Left lobe of liver (tissue), 2 donors: Measurements from ENCODE around the gene KRT36. TPM values are rescaled to one million over a fixed set of nuclear protein-coding genes. Genes with fewer than 3 reads are reported as not detected.

ENCODE experiments used
- ATAC-seq: fragments of 200-7000 bp; cut with Tn5 transposase; one replicate; pipeline ENCODE4 v1.9.1; 2020; ENCODE audit warnings: mild to moderate bottlenecking, moderate library complexity
- DNase-seq: peaks from one replicate; pipeline ENCODE4 v3.0.0-alpha.2; 2020; ENCODE audit warnings: low spot score
- total RNA-seq: library from RNA; stranded (reverse); gene quantifications from one replicate; pipeline ENCODE4 v1.2.1, GENCODE V29; 2021
- donor health status: DM: no; HTN: no; CAD: no; lungs with moderate emphysema.
- donor health status: DM: no; HTN: yes; CAD: no.

KRT36 gene
- total RNA-seq, 1 donor from 2014 or later, result not detected

DNA sequence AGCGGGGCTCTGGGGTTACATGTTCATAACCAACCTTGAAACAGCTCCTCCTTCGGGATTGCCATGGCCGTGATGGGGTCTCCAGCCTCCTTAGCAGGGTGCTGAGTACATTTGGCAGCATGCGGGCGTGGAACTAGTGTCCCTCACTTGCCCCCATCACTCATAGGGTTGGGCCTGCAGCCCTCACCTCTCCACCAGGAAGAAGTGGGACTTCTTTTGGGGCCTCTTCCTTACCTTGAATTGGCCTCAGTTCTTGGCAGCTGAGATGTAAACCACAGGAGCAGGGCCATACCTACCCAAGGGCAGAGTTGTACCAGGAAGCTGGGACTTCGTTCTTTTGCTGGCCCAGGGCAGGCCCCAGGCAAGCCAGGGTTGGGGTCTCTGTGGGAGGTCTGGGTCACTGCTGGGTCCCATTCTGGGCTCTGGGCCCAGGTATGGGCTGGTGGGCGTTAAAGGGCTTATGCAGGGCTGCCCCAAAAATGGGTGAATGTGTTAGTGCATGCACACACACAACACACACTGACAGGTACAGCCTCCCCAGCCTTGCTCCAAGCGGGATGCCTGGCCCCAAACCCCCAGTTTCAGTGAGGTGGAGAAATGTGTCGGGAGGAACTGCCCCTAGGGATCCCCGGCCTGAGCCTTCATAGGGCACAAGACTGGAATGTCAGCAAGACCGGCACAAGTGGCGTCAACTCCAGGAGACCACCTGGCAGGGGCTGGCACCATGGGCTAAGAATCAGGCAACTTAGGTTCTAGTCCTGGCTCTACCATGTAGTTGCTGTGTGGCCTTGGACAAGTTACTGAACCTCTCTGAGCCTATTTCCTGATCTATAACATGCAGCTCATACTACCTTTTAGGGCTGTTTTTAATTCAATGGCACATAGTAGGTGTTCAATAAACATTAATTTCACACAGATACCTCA is 32.9 kb upstream of the KRT36 start:
- ATAC-seq, result no peak
- DNase-seq, result no peak

GRCh38 chr17:41521574-41522261 is 32.0 kb upstream of the KRT36 start:
- DNase-seq, result no peak
- peak; percentile 18 for ATAC-seq

DNA sequence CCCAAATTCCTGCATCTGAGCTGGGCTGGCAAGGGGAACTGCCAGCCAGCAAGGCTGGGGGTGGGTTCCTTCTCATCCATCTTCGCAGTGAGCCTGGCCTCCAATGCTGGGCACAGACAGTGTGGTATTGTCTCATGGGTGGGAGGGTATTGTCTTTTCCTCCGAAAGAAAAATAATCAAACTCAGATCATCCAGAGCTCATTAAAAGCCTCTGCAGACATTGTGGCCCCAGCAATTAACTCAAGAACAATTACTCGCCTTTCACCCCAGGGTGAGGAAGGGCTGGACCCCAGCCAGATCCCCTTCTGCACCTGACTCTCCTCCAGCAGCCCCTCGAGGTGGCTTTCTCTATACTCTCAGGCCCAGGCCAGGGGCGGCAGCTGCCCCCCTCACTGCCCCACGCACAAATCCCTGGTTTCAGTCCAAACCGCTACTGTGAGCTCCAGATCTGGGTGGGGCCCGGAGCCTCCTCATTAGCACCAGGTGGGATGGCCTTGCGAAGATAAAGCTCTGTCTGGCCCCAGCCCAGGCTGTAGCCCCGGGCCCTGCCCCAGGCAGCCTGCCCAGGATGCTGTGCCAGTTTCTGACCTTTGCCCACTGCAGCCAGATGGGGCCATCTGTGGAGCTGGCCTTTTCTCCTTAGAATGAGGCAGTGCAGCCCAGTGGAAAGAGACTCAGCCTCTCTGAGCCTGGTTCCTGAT is 31.3 kb upstream of the KRT36 start:
- DNase-seq (no peak), ATAC-seq (no peak)

DNA sequence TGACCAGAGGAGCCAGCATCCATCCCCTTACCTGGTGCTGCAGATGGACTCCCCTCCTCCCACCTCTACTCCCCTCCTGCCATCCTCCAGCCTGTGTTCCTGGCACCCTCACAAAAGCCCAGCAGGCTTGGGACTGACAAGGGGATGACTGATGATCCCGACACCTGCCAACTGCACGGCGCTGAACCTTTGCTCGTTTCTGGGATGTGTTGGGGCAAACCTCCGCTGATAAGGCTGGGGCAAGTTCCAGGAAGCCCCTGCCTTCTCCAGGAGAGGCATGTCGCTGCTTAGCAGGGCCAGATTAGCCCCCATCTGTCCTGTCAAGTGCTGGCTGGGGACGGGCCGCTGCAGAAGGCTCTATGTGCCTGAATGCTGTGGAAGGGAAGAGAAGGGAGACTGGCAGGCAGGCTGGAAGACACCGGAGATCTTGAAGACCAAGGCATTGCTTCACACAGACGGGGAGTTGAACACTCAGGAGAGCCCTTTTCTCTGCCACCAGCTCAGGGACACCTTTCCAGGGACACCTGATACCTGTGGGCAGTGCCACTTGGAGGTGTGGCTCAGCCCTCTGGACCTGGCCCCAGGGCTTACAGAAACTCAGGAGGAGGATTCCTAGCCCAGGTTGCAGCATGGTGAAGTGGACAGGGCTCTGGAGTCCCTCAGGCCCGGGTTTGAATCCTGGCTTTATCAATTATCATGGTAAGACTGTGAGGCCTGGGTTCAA is 30.0 kb upstream of the KRT36 start:
- no peak for DNase-seq
- no peak for ATAC-seq

DNA sequence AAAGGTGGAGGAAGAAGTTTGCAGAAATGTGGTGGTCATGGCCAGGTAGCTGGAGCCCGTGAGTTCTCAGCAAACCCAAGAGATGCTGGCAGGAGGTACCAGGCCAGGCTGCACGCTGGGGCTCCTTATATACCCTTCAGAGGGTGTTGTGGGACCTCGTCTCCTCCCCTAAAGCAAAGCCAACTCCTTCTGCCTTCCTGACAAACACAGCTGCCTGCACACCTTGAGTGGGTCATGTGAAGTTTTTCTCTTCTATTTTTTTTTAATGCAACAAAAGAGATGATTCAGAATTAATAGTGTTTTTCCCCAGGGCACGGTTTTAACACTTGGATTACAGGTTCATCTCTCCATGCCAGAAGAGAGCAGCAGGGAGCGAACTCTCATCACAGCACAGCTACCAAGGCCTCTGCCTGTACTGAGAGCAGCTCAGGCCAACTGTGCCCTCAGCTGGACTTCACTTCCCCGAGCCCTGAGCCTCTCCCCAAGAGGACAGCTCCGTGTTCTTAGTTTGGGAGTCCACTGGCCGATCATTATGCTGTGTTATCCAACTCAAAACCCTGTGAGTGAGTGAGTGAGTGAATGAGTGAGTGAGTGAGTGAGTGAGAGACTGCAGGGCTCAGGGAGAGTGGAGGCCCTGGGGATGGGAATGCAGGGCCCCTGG is 29.2 kb upstream of the KRT36 start, which contains the start of gene KRT15:
TSS of gene KRT15 (minus strand) at position 102 of the 661 bp plus-strand sequence. CDS start at position 39, 63 bp downstream.
- ATAC-seq (no peak), DNase-seq (no peak)

DNA sequence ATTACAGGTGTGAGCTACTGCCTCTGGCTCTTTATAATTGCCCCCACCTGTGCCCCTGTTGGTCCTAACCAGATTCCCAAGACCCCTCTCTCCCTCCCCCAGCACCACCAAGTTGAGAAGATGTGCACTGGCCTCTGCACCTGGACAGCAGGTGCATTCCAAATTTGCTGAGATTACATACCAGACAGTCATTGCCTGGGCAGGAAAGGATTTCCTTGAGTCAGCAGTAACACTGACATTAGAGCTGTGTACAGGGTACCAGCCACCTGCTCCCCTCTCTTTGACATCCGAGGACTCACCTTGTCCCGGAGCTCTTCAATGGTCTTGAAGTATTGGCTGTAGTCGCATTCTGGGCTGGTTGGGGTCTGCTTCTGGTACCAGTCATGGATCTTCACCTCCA is 28.3 kb upstream of the KRT36 start:
- ATAC-seq (no peak), DNase-seq (no peak)

DNA sequence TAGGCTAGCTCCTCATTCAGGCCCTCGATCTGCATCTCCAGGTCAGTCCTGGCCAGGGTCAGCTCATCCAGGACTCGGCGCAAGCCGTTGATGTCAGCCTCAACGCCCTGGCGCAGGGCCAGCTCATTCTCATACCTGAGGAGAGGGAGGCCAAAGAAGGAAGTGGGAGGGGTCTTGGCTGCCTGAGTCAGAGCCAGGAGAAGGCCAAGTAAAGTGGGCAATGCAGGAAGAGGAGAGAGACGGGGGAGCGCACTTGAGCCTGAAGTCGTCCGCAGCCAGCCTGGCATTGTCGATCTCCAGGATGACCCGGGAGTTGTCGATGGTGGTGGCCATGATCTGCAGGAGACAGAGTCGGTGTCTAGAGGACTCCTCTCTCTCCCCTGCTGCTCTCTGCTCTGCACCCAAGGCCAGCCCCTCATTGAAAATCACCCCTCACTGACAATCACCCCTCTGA is 27.1 kb upstream of the KRT36 start:
- no peak for ATAC-seq
- DNase-seq, result no peak

GRCh38 chr17:41516147-41516829 is 26.6 kb upstream of the KRT36 start:
- ATAC-seq (no peak), DNase-seq (no peak)

- ATAC-seq (no peak), DNase-seq (no peak)
Measured at GRCh38 chr17:41513168-41513547, 23.4 kb upstream of the KRT36 start.

GRCh38 chr17:41512546-41513167 is 22.9 kb upstream of the KRT36 start:
- no peak for DNase-seq

DNA sequence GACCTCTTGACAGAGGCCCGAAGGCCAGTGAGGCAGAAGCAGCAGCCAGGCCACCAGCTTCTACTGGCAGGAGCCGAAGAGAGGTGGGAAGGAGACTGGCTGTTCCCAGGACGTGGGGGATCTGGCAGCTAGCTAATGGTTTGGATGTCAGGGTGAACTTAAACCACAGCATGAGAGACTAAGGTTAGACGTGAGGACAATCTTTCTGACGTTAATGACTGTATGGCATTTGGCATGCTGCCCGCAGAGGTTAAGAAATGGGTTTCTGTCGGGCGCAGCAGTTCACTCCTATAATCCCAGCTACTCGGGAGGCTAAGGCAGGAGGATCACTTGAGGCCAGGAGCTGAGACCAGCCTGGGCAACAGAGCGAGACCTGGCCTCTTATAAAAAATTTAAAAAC is 22.0 kb upstream of the KRT36 start:
- DNase-seq (no peak), ATAC-seq (no peak)

More at GRCh38 chr17:41512546-41513167, 22.9 kb upstream of the KRT36 start:
- ATAC-seq, result no peak

- ATAC-seq, result no peak
- no peak for DNase-seq
Measured at GRCh38 chr17:41511116-41511515, 21.4 kb upstream of the KRT36 start.

DNA sequence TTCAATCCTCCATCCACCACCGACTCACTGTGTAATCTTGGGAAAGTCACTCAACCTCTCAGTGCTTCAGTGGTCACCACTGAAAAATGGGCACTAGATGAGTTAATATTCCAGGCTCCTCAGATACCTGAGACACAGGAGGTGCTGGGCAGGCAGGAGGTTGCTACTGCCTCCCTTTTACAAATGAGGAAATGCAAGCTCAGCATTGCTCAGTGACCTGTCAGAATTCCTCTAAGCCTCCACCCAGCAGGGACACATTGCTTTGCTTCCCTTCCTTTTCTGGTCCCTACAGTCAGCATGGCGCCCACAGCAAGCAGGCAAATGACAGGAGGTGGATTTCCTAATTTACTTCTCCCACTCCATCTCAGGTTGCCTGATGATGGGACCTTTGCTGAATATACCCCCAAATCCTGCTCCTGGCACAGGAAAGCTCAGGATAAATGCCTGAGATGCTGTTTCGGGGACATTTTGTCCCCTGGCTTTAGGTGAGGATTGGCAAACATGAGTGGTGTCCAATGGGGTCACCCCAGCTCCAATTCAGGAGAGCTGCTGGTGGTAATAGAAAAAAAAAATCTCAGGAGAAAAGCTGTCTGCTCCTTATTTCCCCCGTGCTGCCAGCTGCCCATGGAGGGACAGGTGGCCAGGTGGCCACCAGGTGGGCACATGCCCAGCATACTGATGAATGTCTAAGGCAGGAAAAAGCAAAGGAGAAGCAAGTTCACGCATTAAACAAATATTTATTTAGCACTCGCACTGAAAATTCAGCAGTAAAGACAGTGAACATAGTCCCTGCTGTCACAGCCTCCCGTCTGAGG is 20.7 kb upstream of the KRT36 start:
- ATAC-seq (no peak), DNase-seq (no peak)

GRCh38 chr17:41507315-41507880 is 17.7 kb upstream of the KRT36 start:
- ATAC-seq (peak; percentile 30), DNase-seq (no peak)

DNA sequence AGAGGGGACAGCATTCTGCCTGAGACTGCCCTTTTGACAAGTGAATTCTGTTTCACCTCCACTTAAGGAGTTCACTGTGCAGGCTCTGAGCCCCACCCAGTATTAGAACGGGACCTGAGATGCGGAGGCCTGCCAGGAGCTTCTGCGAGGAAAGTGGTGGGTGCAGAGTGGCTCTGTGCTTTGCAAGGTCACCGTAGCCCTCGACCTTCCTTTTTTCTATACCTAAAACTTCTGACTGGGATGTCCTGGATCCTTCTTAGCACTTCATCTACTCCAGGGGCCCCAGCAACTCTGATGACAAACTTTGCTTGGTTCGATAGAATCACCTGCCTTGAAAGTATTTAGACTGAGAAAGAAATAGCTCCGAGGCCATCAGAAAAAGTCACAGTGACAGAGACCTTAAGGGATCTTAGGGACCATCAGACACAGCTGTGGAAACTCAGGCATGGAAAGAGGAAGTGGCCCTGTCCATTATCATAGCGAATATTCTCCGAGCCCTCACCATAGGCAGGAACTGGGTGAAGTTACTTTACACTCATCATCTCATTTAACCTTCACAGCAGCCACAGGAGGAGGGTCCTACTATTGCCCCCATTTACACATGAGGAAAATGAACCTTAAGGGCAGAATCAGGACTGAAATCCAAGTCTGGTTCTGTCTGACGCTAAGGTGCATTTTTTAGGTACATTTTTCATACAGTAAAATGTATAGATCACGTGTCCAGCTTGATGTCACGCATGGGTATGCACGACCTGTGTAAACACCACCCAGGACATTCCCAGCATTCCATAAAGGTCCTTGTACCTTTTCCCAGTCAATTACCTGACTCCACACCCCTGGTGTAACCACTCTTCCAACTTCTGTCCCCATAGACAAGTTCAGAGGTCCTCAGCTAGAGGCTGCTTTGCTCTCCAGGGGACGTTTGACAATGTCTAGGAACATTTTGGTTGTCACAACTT is 16.4 kb upstream of the KRT36 start:
- no peak for DNase-seq
- no peak for ATAC-seq

GRCh38 chr17:41505007-41505808 is 15.5 kb upstream of the KRT36 start, which contains the start of gene KRT13:
Gene KRT13 (minus strand): TSS chr17:41505612. CDS start chr17:41505550, 62 bp downstream.
- DNase-seq, result no peak

More at GRCh38 chr17:41505007-41505808, 15.5 kb upstream of the KRT36 start, which contains the start of gene KRT13:
- no peak for ATAC-seq
